ENCODE data around the gene NKPD1.
A peak's percentile ranks its signal among the peaks of the same experiment; 100 is the strongest.

The NKPD1 gene

GRCh38 chr19:45152504-45153338 lies 8.1 kb downstream of the NKPD1 start:
- DNase-seq, result peak; percentile 58

GRCh38 chr19:45151821-45152503 lies 8.8 kb downstream of the NKPD1 start:
- no peak for DNase-seq

- DNase-seq, result no peak
Measured at GRCh38 chr19:45151320-45151719, 9.5 kb downstream of the NKPD1 start.

GRCh38 chr19:45150751-45151281 lies 10.0 kb downstream of the NKPD1 start:
- DNase-seq, result no peak

- no peak for DNase-seq
Measured at GRCh38 chr19:45150180-45150579, 10.6 kb downstream of the NKPD1 start.

GRCh38 chr19:45149129-45149528 lies 11.7 kb downstream of the NKPD1 start:
- no peak for DNase-seq

GRCh38 chr19:45147835-45148676 lies 12.7 kb downstream of the NKPD1 start:
- no peak for DNase-seq

- no peak for DNase-seq
Measured at GRCh38 chr19:45146741-45147205, 14.0 kb downstream of the NKPD1 start.

- no peak for DNase-seq
Measured at GRCh38 chr19:45146251-45146650, 14.5 kb downstream of the NKPD1 start.

- no peak for DNase-seq
Measured at GRCh38 chr19:45145270-45146189, 15.3 kb downstream of the NKPD1 start.

- DNase-seq, result no peak
Measured at GRCh38 chr19:45144431-45145269, 16.1 kb downstream of the NKPD1 start.

GRCh38 chr19:45142726-45143110 lies 18.1 kb downstream of the NKPD1 start:
- DNase-seq, result no peak

- no peak for DNase-seq
Measured at GRCh38 chr19:45142016-45142725, 18.6 kb downstream of the NKPD1 start.

GRCh38 chr19:45141203-45141900 lies 19.4 kb downstream of the NKPD1 start:
- no peak for DNase-seq

GRCh38 chr19:45140533-45140932 lies 20.2 kb downstream of the NKPD1 start:
- no peak for DNase-seq

GRCh38 chr19:45140144-45140503 lies 20.7 kb downstream of the NKPD1 start:
- no peak for DNase-seq

- no peak for DNase-seq
Measured at GRCh38 chr19:45139286-45140143, 21.3 kb downstream of the NKPD1 start.

GRCh38 chr19:45138303-45138751 lies 22.5 kb downstream of the NKPD1 start:
- no peak for DNase-seq
